Fibroblast of mammary gland (primary cell): ENCODE results near the gene ANO10.
"Not testable (repeated sequence)": the region's sequence is repeated elsewhere in the genome, so short reads cannot be mapped to it uniquely, and the experiment has no call there.

ENCODE experiments used
- DNase-seq: peaks from one replicate; pipeline ENCODE4 v3.0.0-alpha.2; 2010; ENCODE audit warnings: low read depth
- H3K4me3 ChIP-seq: 2 replicates; pipeline ENCODE4 v1.5.1; 2011; ENCODE audit warnings: low read depth, mild to moderate bottlenecking, low read length, moderate library complexity; ENCODE audit not compliant: control insufficient read depth
- CTCF ChIP-seq: conservative IDR thresholded peaks from 2 replicates; pipeline ENCODE4 v1.5.1; 2011; ENCODE audit warnings: low read depth, low read length, inconsistent platforms; ENCODE audit not compliant: control insufficient read depth, insufficient read depth

Gene ANO10

GRCh38 chr3:43499256-43499655, 122.6 kb downstream of the ANO10 start:
- H3K4me3 ChIP-seq = no peak overlapping the region
- no peak for DNase-seq

GRCh38 chr3:43497905-43498365, 123.9 kb downstream of the ANO10 start:
- DNase-seq = peak; percentile 69
- TF ChIP-seq CTCF = no peak
- no peak overlapping the region for H3K4me3 ChIP-seq

More at GRCh38 chr3:43499256-43499655, 122.6 kb downstream of the ANO10 start:
- TF ChIP-seq CTCF = no peak

- no peak overlapping the region for H3K4me3 ChIP-seq
- no peak for TF ChIP-seq CTCF
- no peak for DNase-seq
These were observed 124.4 kb downstream of the ANO10 start for GRCh38 chr3:43497422-43497821.

GRCh38 chr3:43496740-43497375, 125.0 kb downstream of the ANO10 start:
- DNase-seq = no peak
- no peak overlapping the region for H3K4me3 ChIP-seq
- no peak for TF ChIP-seq CTCF

- not testable (repeated sequence) for DNase-seq, H3K4me3 ChIP-seq
These were observed 128.9 kb downstream of the ANO10 start for GRCh38 chr3:43492932-43493331.

GRCh38 chr3:43491807-43492206, 130.0 kb downstream of the ANO10 start:
- DNase-seq, H3K4me3 ChIP-seq: not testable (repeated sequence)

- TF ChIP-seq CTCF = no peak
These were observed 131.1 kb downstream of the ANO10 start for GRCh38 chr3:43490640-43491185.

GRCh38 chr3:43489930-43490329, 131.9 kb downstream of the ANO10 start:
- TF ChIP-seq CTCF = no peak
- DNase-seq = no peak
- H3K4me3 ChIP-seq = no peak overlapping the region

More at GRCh38 chr3:43490640-43491185, 131.1 kb downstream of the ANO10 start:
- no peak overlapping the region for H3K4me3 ChIP-seq
- DNase-seq = no peak
